Fibroblast of pulmonary artery (primary cell): Measurements from ENCODE around the gene TMEM271.

Experiments used
- DNase-seq: peaks from one replicate; pipeline ENCODE4 v3.0.0-alpha.2; 2010; ENCODE audit warnings: low read depth
- H3K4me3 ChIP-seq: replicated peaks from 2 replicates; pipeline ENCODE4 v1.5.1; 2011; ENCODE audit warnings: low read depth, mild to moderate bottlenecking, control low read depth, low read length, moderate library complexity
- CTCF ChIP-seq: IDR thresholded peaks from 2 replicates; pipeline ENCODE4 v1.5.1; 2011; ENCODE audit warnings: mild to moderate bottlenecking, control low read depth, low read length, inconsistent platforms; ENCODE audit errors: missing control alignments

Gene TMEM271

GRCh38 chr4:609400-610050 is 33.4 kb upstream of the TMEM271 start:
- TF ChIP-seq CTCF = no peak
- H3K4me3 ChIP-seq = no peak overlapping the region
- no peak for DNase-seq

GRCh38 chr4:608236-608635 is 32.1 kb upstream of the TMEM271 start:
- no peak for DNase-seq
- no peak for TF ChIP-seq CTCF
- no peak overlapping the region for H3K4me3 ChIP-seq

GRCh38 chr4:605702-606425 is 29.8 kb upstream of the TMEM271 start:
- no peak for DNase-seq
- no peak for TF ChIP-seq CTCF
- H3K4me3 ChIP-seq = no peak overlapping the region

- TF ChIP-seq CTCF = no peak
- no peak overlapping the region for H3K4me3 ChIP-seq
- no peak for DNase-seq
These were observed 28.0 kb upstream of the TMEM271 start for GRCh38 chr4:604131-604530.

GRCh38 chr4:602559-602942 is 26.5 kb upstream of the TMEM271 start:
- peak; percentile 29 for DNase-seq
- H3K4me3 ChIP-seq = no peak overlapping the region
- peak; percentile 48 for TF ChIP-seq CTCF

- H3K4me3 ChIP-seq = no peak overlapping the region
- DNase-seq = no peak
- no peak for TF ChIP-seq CTCF
These were observed 25.8 kb upstream of the TMEM271 start for GRCh38 chr4:601612-602558.
